Neural cell (in vitro differentiated cells): Measurements from ENCODE around the gene DNAJC6. TPM values are rescaled to one million over a fixed set of nuclear protein-coding genes. Genes with fewer than 3 reads are reported as not detected.

Source experiments
- H2AFZ ChIP-seq: fragments of 200-600, 300-800 bp; sonication (generic), shearing (Covaris generic); 2 replicates; pipeline ENCODE4 v1.6.0; 2014; ENCODE audit warnings: low read depth, mild to moderate bottlenecking, antibody characterized with exemption, low read length, moderate library complexity
- H3F3A ChIP-seq: fragments of 200-600 bp; shearing (Covaris generic); 2 replicates; pipeline ENCODE4 v1.6.1; 2016; ENCODE audit warnings: mild to moderate bottlenecking, moderate library complexity, mixed read lengths, antibody characterized with exemption, low read length; ENCODE audit not compliant: insufficient read depth, poor library complexity, severe bottlenecking
- H3K27ac ChIP-seq: fragments of 200-600, 300-800 bp; sonication (generic), shearing (Covaris generic); 2 replicates; pipeline ENCODE4 v1.5.1; 2014; ENCODE audit warnings: mild to moderate bottlenecking, low read length, moderate library complexity
- H3K27me3 ChIP-seq: fragments of 300-800, 200-600 bp; sonication (generic), shearing (Covaris generic); 2 replicates; pipeline ENCODE4 v1.6.0; 2014; ENCODE audit warnings: mild to moderate bottlenecking, low read depth, low read length, moderate library complexity; ENCODE audit not compliant: insufficient read depth
- H3K36me3 ChIP-seq: fragments of 300-800, 200-600 bp; sonication (generic), shearing (Covaris generic); 2 replicates; pipeline ENCODE4 v1.5.1; 2014; ENCODE audit warnings: mild to moderate bottlenecking, antibody characterized with exemption, low read length, moderate library complexity; ENCODE audit not compliant: insufficient read depth
- H3K4me2 ChIP-seq: fragments of 300-800, 200-600 bp; sonication (generic), shearing (Covaris generic); 2 replicates; pipeline ENCODE4 v1.6.0; 2014; ENCODE audit warnings: mild to moderate bottlenecking, low read length
- H3K4me3 ChIP-seq: fragments of 300-800, 200-600 bp; sonication (generic), shearing (Covaris generic); 2 replicates; pipeline ENCODE4 v1.5.1; 2014; ENCODE audit warnings: mild to moderate bottlenecking, low read length, moderate library complexity
- H3K79me2 ChIP-seq: fragments of 200-600 bp; shearing (Covaris generic); replicated peaks from 2 replicates; pipeline ENCODE4 v1.6.0; 2014; ENCODE audit warnings: mild to moderate bottlenecking, low read length, moderate library complexity; ENCODE audit not compliant: insufficient read depth
- H3K9ac ChIP-seq: fragments of 300-800, 200-600 bp; sonication (generic), shearing (Covaris generic); 2 replicates; pipeline ENCODE4 v1.6.1; 2016; ENCODE audit warnings: mild to moderate bottlenecking, low read length, mixed read lengths
- H3K9me2 ChIP-seq: fragments of 200-600 bp; shearing (Covaris generic); 2 replicates; pipeline ENCODE4 v1.6.1; 2016; ENCODE audit warnings: mild to moderate bottlenecking, low read length, mixed read lengths; ENCODE audit not compliant: insufficient read depth
- H3K9me3 ChIP-seq: fragments of 200-600, 300-800 bp; sonication (generic), shearing (Covaris generic); 2 replicates; pipeline ENCODE4 v1.6.1; 2016; ENCODE audit warnings: mild to moderate bottlenecking, mixed run types, low read length, moderate library complexity, mixed read lengths
- H4K20me1 ChIP-seq: fragments of 200-600 bp; shearing (Covaris generic); 2 replicates; pipeline ENCODE4 v1.6.1; 2016; ENCODE audit warnings: mild to moderate bottlenecking, mixed run types; ENCODE audit not compliant: insufficient read depth
- CTCF ChIP-seq: fragments of 450-650 bp; IDR thresholded peaks from 2 replicates; pipeline ENCODE4 v1.5.1; 2014; ENCODE audit warnings: antibody characterized with exemption, mild to moderate bottlenecking, moderate library complexity; ENCODE audit not compliant: poor library complexity, severe bottlenecking
- EP300 ChIP-seq: fragments of 450-650 bp; conservative IDR thresholded peaks from 2 replicates; pipeline ENCODE4 v1.6.1; 2014; ENCODE audit warnings: antibody characterized with exemption, mild to moderate bottlenecking, moderate library complexity; ENCODE audit not compliant: poor library complexity, severe bottlenecking
- EZH2 ChIP-seq: fragments of 200-600, 300-800 bp; shearing (Covaris generic), sonication (generic); IDR thresholded peaks from 2 replicates; pipeline ENCODE4 v1.6.1; 2014; ENCODE audit warnings: antibody characterized with exemption, low read length, borderline replicate concordance, mild to moderate bottlenecking; ENCODE audit not compliant: insufficient read depth, poor library complexity, severe bottlenecking
- MXI1 ChIP-seq: fragments of 450-650 bp; conservative IDR thresholded peaks from 2 replicates; pipeline ENCODE4 v1.6.1; 2014; ENCODE audit warnings: antibody characterized with exemption, mild to moderate bottlenecking; ENCODE audit not compliant: poor library complexity, severe bottlenecking
- POLR2AphosphoS5 ChIP-seq: IDR thresholded peaks from 2 replicates; pipeline ENCODE4 v1.6.1; 2012
- RAD21 ChIP-seq: fragments of 450-650 bp; conservative IDR thresholded peaks from 2 replicates; pipeline ENCODE4 v1.6.1; 2014; ENCODE audit warnings: antibody characterized with exemption, mild to moderate bottlenecking, moderate library complexity
- REST ChIP-seq: IDR thresholded peaks from 2 replicates; pipeline ENCODE4 v1.6.1; 2012; ENCODE audit warnings: borderline replicate concordance
- SMC3 ChIP-seq: fragments of 450-650 bp; conservative IDR thresholded peaks from 2 replicates; pipeline ENCODE4 v1.6.1; 2014; ENCODE audit warnings: antibody characterized with exemption, mild to moderate bottlenecking, moderate library complexity; ENCODE audit not compliant: poor library complexity
- TAF1 ChIP-seq: IDR thresholded peaks from 2 replicates; pipeline ENCODE4 v1.6.1; 2012; ENCODE audit warnings: low read depth
- polyA plus RNA-seq: library from polyadenylated mRNA; depleted of rRNA; stranded (reverse); fragments of >200 nt; gene quantifications from 2 replicates; pipeline ENCODE4 v1.2.3, GENCODE V29; 2014

The DNAJC6 gene
- polyA plus RNA-seq, 1 donor from 2014 or later = 47.1 TPM

GRCh38 chr1:65443647-65444046 lies 134.3 kb downstream of the DNAJC6 start:
- no peaks in the 10 kb centered on the region for H4K20me1 ChIP-seq
- no peak for TF ChIP-seq EP300
- TF ChIP-seq MXI1 = no peak
- no peak for TF ChIP-seq RAD21
- no peak for TF ChIP-seq REST
- TF ChIP-seq TAF1 = no peak
- TF ChIP-seq POLR2AphosphoS5 = no peak
- TF ChIP-seq EZH2 = no peak
- TF ChIP-seq CTCF = no peak
- TF ChIP-seq SMC3 = no peak
- no peaks in the 10 kb centered on the region for H3F3A ChIP-seq
- no peak overlapping the region for H2AFZ ChIP-seq
- H3K4me3 ChIP-seq = no peak overlapping the region
- no peak overlapping the region for H3K27ac ChIP-seq
- H3K4me2 ChIP-seq = no peak overlapping the region
- no peaks in the 10 kb centered on the region for H3K9me3 ChIP-seq
- no peaks in the 10 kb centered on the region for H3K9me2 ChIP-seq
- H3K9ac ChIP-seq = no peak overlapping the region
- no peaks in the 10 kb centered on the region for H3K79me2 ChIP-seq
- H3K36me3 ChIP-seq = no peaks in the 10 kb centered on the region
- H3K27me3 ChIP-seq = no peaks in the 10 kb centered on the region

GRCh38 chr1:65444128-65444640 lies 134.8 kb downstream of the DNAJC6 start:
- Histone ChIP-seq H3K9ac (no peak overlapping the region), H2AFZ (no peak overlapping the region), H3K36me3 (no peaks in the 10 kb centered on the region), H3K79me2 (no peaks in the 10 kb centered on the region), H3K4me3 (no peak overlapping the region), H3K9me2 (no peaks in the 10 kb centered on the region), H4K20me1 (no peaks in the 10 kb centered on the region), H3K9me3 (no peaks in the 10 kb centered on the region), H3F3A (no peaks in the 10 kb centered on the region), H3K27ac (no peak overlapping the region), H3K27me3 (no peaks in the 10 kb centered on the region), H3K4me2 (no peak overlapping the region)
- TF ChIP-seq REST (no peak), EP300 (no peak), TAF1 (no peak), SMC3 (no peak), POLR2AphosphoS5 (no peak), EZH2 (no peak), CTCF (no peak), RAD21 (no peak)
